Thoracic aorta (tissue), 2 donors: ENCODE data around the gene NAB1. TPM values are rescaled to one million over a fixed set of nuclear protein-coding genes. Genes with fewer than 3 reads are reported as not detected.

Source experiments
- ATAC-seq: fragments of 150-250 bp; one replicate; pipeline ENCODE4 v1.8.0; 2017; ENCODE audit warnings: low read depth; ENCODE audit not compliant: insufficient number of reproducible peaks, low FRiP score
- DNase-seq: peaks from one replicate; pipeline ENCODE4 v3.0.0-alpha.2; 2020; ENCODE audit warnings: low spot score
- H3K27ac ChIP-seq, 2 donors: fragments of 200-600 bp; sonication (generic); 1 replicate in 1 of 2; 2 replicates in 1 of 2; pipeline ENCODE4 v1.5.1; 2016; ENCODE audit warnings: mild to moderate bottlenecking in 2 of 2, moderate library complexity in 2 of 2
- H3K27me3 ChIP-seq: fragments of 200-600 bp; sonication (generic); replicated peaks from 2 replicates; pipeline ENCODE4 v1.6.0; 2016; ENCODE audit warnings: mild to moderate bottlenecking; ENCODE audit not compliant: insufficient read depth
- H3K36me3 ChIP-seq: fragments of 200-600 bp; sonication (generic); one replicate; pipeline ENCODE4 v1.5.1; 2016
- H3K4me1 ChIP-seq, 2 donors: fragments of 200-600 bp; sonication (generic); 1 replicate in 1 of 2; 2 replicates in 1 of 2; pipeline versions ENCODE4 v1.5.1 to v1.6.0; 2016; ENCODE audit warnings: low read depth in 2 of 2, mild to moderate bottlenecking in 1 of 2; ENCODE audit not compliant: control insufficient read depth in 1 of 2
- H3K4me3 ChIP-seq: fragments of 200-600 bp; sonication (generic); 2 replicates; pipeline ENCODE4 v1.5.1; 2016; ENCODE audit warnings: mild to moderate bottlenecking
- H3K9me3 ChIP-seq: fragments of 200-600 bp; sonication (generic); 2 replicates; pipeline ENCODE4 v1.5.1; 2016
- CTCF ChIP-seq: fragments of 200-600 bp; sonication (generic); IDR thresholded peaks from one replicate; pipeline ENCODE4 v1.5.1; 2019; ENCODE audit warnings: antibody characterized with exemption
- total RNA-seq, 2 donors: library from RNA; depleted of rRNA; stranded (reverse); fragments of >200 nt; gene quantifications; one replicate each; pipeline versions ENCODE4 v1.1.0 to v1.2.3, GENCODE V29; 2016

Gene NAB1
- total RNA-seq, 2 donors from 2014 or later: 51.0 to 77.7 TPM

GRCh38 chr2:190656301-190656700, 7.4 kb downstream of the NAB1 start:
- no peaks in the 10 kb centered on the region for H3K27me3 ChIP-seq
- peaks cover 19 to 66% of the 10 kb centered on the region in 2 donors for H3K4me1 ChIP-seq
- peaks cover 4% of the 10 kb centered on the region for H3K36me3 ChIP-seq
- no peak overlapping the region for H3K27ac ChIP-seq
- ATAC-seq (no peak), DNase-seq (no peak)
- H3K9me3 ChIP-seq: no peaks in the 10 kb centered on the region
- H3K4me3 ChIP-seq: no peak overlapping the region
- no peak for TF ChIP-seq CTCF

- Histone ChIP-seq H3K27me3 (no peaks in the 10 kb centered on the region), H3K9me3 (no peaks in the 10 kb centered on the region), H3K36me3 (peaks cover 4% of the 10 kb centered on the region), H3K27ac (no peak overlapping the region), H3K4me1 (peaks cover 23 to 66% of the 10 kb centered on the region in 2 donors), H3K4me3 (no peak overlapping the region)
- TF ChIP-seq CTCF: no peak
- ATAC-seq: no peak
- no peak for DNase-seq
Observed at GRCh38 chr2:190657474-190658255, 8.8 kb downstream of the NAB1 start.

GRCh38 chr2:190659553-190659952, 10.7 kb downstream of the NAB1 start:
- no peak for TF ChIP-seq CTCF
- ATAC-seq: no peak

GRCh38 chr2:190662754-190663153, 13.9 kb downstream of the NAB1 start:
- DNase-seq (no peak), ATAC-seq (no peak)
- H3K27ac ChIP-seq: no peak overlapping the region
- peaks cover 14 to 31% of the 10 kb centered on the region in 2 donors for H3K4me1 ChIP-seq
- TF ChIP-seq CTCF: no peak
- no peaks in the 10 kb centered on the region for H3K9me3 ChIP-seq
- no peaks in the 10 kb centered on the region for H3K27me3 ChIP-seq
- H3K4me3 ChIP-seq: no peak overlapping the region
- H3K36me3 ChIP-seq: peaks cover 4% of the 10 kb centered on the region

More at GRCh38 chr2:190659553-190659952, 10.7 kb downstream of the NAB1 start:
- peaks cover 23 to 53% of the 10 kb centered on the region in 2 donors for H3K4me1 ChIP-seq
- H3K27me3 ChIP-seq: no peaks in the 10 kb centered on the region
- H3K36me3 ChIP-seq: peaks cover 4% of the 10 kb centered on the region
- DNase-seq: no peak
- H3K9me3 ChIP-seq: no peaks in the 10 kb centered on the region
- no peak overlapping the region for H3K27ac ChIP-seq
- H3K4me3 ChIP-seq: no peak overlapping the region

- no peak for DNase-seq
- Histone ChIP-seq H3K9me3 (no peaks in the 10 kb centered on the region), H3K4me1 (peaks cover 14 to 27% of the 10 kb centered on the region in 2 donors), H3K27ac (no peak overlapping the region), H3K36me3 (peaks cover 4% of the 10 kb centered on the region), H3K27me3 (no peaks in the 10 kb centered on the region), H3K4me3 (no peak overlapping the region)
- ATAC-seq: no peak
- TF ChIP-seq CTCF: no peak
Observed at GRCh38 chr2:190663348-190663747, 14.5 kb downstream of the NAB1 start.
